ENCODE measurements around the gene UBAC1. TPM values are rescaled to one million over a fixed set of nuclear protein-coding genes. Genes with fewer than 3 reads are reported as not detected.

UBAC1 gene
- total RNA-seq, 1 experiment from 2014 or later: 54.8 TPM

DNA sequence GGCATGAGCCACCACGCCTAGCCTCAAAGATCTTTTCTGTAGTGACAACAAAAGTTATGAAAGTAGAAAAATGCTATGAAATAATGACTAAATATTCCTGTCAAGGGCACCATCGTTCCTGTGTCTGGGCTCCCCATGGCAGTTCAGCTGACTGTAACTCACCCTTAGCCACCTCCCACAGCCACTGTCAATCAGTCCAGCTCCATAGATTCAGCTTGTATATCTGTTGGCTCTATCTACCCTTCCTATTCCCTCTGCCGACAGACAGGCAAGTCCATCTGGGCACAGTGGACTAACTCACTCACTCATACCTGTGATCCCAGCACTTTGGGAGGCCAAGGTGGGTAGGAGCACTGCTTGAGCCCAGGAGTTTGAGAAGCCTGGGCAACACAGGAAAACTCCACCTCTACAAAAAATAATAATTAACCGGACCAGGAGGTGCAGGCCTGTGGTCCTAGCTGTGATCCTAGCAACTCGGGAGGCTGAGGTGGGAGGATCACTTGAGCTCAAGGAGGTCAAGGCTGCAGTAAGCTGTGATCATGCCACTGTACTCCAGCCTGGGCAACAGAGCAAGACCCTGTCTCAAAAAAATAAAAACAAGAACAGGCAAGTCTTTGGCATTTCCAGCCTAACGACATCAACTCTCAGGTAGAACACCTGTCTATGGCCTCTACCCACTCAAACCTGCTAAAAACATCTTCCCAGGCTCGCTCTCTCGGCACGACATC lies 60.0 kb downstream of the UBAC1 start:
- BruUV-seq (replicated peaks): no TSS peak

More for the DNA sequence above, 60.0 kb downstream of the UBAC1 start:
- Histone ChIP-seq H3K4me1 (ENCODE audit: control insufficient read depth in 1 of 2, insufficient read depth in 2 of 2, low read length in 2 of 2) (peaks cover 21 to 30% of the 10 kb centered on the region in 2 experiments), H4K20me1 (ENCODE audit: insufficient read depth) (peaks cover 9% of the 10 kb centered on the region; the same call in 1 of the 2 replicates), H3K9me2 (ENCODE audit: insufficient read depth) (no peaks in the 10 kb centered on the region), H3K4me2 (ENCODE audit: low read length) (no peak overlapping the region), H3K79me2 (ENCODE audit: insufficient read depth, low read length) (peaks cover 100% of the 10 kb centered on the region), H3K4me3 (replicated peaks in 1 of 2; ENCODE audit: low read depth in 1 of 2, low read length in 2 of 2) (no peak overlapping the region), H3K36me3 (ENCODE audit: control insufficient read depth in 1 of 2, insufficient read depth in 2 of 2, low read length in 2 of 2) (peaks cover 0 to 13% of the 10 kb centered on the region in 2 experiments; a peak in 1 of 4 replicates), H3K27ac (ENCODE audit: low read depth, low read length) (no peak overlapping the region), H2AFZ (ENCODE audit: low read depth, low read length, poor library complexity, severe bottlenecking) (no peak overlapping the region), H3K9ac (ENCODE audit: low read length) (no peak overlapping the region), H3K27me3 (ENCODE audit: insufficient read depth, low read length) (no peaks in the 10 kb centered on the region), H3K9me3 (ENCODE audit: control insufficient read depth in 1 of 2, insufficient read depth in 1 of 2, low read depth in 1 of 2, low read length in 2 of 2) (peaks cover 0 to 6% of the 10 kb centered on the region in 2 experiments; a peak in 1 of 4 replicates)
- ATAC-seq (no peak), DNase-seq (ENCODE audit: low read depth, low spot score) (no peak)
- RAD21 ChIA-PET (ENCODE audit: low non-redundant PET in 1 of 2, low total read pairs in 2 of 2, uncharacterized antibody in 2 of 2, unreplicated experiment in 2 of 2): no interaction called here
- CTCF ChIA-PET: no interaction called here
- intact Hi-C loops (cut with micrococcal nuclease): no loop called here
- POLR2A ChIA-PET: no interaction called here
- TF ChIP-seq, protein P1, sequence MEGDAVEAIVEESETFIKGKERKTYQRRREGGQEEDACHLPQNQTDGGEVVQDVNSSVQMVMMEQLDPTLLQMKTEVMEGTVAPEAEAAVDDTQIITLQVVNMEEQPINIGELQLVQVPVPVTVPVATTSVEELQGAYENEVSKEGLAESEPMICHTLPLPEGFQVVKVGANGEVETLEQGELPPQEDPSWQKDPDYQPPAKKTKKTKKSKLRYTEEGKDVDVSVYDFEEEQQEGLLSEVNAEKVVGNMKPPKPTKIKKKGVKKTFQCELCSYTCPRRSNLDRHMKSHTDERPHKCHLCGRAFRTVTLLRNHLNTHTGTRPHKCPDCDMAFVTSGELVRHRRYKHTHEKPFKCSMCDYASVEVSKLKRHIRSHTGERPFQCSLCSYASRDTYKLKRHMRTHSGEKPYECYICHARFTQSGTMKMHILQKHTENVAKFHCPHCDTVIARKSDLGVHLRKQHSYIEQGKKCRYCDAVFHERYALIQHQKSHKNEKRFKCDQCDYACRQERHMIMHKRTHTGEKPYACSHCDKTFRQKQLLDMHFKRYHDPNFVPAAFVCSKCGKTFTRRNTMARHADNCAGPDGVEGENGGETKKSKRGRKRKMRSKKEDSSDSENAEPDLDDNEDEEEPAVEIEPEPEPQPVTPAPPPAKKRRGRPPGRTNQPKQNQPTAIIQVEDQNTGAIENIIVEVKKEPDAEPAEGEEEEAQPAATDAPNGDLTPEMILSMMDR (IDR thresholded peaks at IDR 0.05 in 2 of 3, conservative IDR thresholded peaks at IDR 0.05 in 1 of 3; ENCODE audit: borderline replicate concordance in 1 of 3, insufficient read depth in 1 of 3, low read depth in 2 of 3, low read length in 2 of 3): no peak
- TF ChIP-seq EGR1 (IDR thresholded peaks at IDR 0.05; ENCODE audit: low read depth): no peak
- no peak for TF ChIP-seq JUND (IDR thresholded peaks at IDR 0.05)
- TF ChIP-seq TCF7L2 (IDR thresholded peaks at IDR 0.05; ENCODE audit: borderline replicate concordance, extremely low read depth, insufficient read depth, insufficient read length): no peak
- TF ChIP-seq SIN3A (IDR thresholded peaks at IDR 0.05; ENCODE audit: low read depth): no peak
- TF ChIP-seq YY1 (IDR thresholded peaks at IDR 0.05; ENCODE audit: extremely low read depth, insufficient replicate concordance, low read depth, low read length): no peak
- no peak for TF ChIP-seq CBX3 (IDR thresholded peaks at IDR 0.05; ENCODE audit: low read depth)
- TF ChIP-seq, protein P2, sequence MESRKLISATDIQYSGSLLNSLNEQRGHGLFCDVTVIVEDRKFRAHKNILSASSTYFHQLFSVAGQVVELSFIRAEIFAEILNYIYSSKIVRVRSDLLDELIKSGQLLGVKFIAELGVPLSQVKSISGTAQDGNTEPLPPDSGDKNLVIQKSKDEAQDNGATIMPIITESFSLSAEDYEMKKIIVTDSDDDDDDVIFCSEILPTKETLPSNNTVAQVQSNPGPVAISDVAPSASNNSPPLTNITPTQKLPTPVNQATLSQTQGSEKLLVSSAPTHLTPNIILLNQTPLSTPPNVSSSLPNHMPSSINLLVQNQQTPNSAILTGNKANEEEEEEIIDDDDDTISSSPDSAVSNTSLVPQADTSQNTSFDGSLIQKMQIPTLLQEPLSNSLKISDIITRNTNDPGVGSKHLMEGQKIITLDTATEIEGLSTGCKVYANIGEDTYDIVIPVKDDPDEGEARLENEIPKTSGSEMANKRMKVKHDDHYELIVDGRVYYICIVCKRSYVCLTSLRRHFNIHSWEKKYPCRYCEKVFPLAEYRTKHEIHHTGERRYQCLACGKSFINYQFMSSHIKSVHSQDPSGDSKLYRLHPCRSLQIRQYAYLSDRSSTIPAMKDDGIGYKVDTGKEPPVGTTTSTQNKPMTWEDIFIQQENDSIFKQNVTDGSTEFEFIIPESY (IDR thresholded peaks at IDR 0.05; ENCODE audit: extremely low read depth, insufficient replicate concordance, low read length): no peak
- TF ChIP-seq POLR2A (IDR thresholded peaks at IDR 0.05; ENCODE audit: borderline replicate concordance, extremely low read depth, insufficient read depth, insufficient read length): no peak
